Prostate gland (tissue), 2 donors: Measurements from ENCODE around the gene YTHDF1. TPM values are rescaled to one million over a fixed set of nuclear protein-coding genes. Genes with fewer than 3 reads are reported as not detected.
A peak's percentile ranks its signal among the peaks of the same experiment; 100 is the strongest.

ENCODE experiments used
- DNase-seq: peaks from one replicate; pipeline ENCODE4 v3.0.0-alpha.2; 2019; ENCODE audit warnings: low spot score
- H3K27ac ChIP-seq, 2 donors: fragments of 200-600 bp; sonication (generic); 2 replicates each; pipeline ENCODE4 v1.5.1; 2017 to 2019
- H3K27me3 ChIP-seq: fragments of 200-600 bp; sonication (generic); replicated peaks from 2 replicates; pipeline ENCODE4 v1.5.1; 2019; ENCODE audit not compliant: insufficient read depth
- H3K36me3 ChIP-seq, 2 donors: fragments of 200-600 bp; sonication (generic); 1 replicate in 1 of 2; 2 replicates in 1 of 2; pipeline versions ENCODE4 v1.5.1 to v1.8.1; 2017 to 2019
- H3K4me1 ChIP-seq: fragments of 200-600 bp; sonication (generic); replicated peaks from 2 replicates; pipeline ENCODE4 v1.5.1; 2019
- H3K4me3 ChIP-seq, 2 donors: fragments of 200-600 bp; sonication (generic); 2 replicates each; pipeline ENCODE4 v1.5.1; 2017 to 2019
- H3K9me3 ChIP-seq: fragments of 200-600 bp; sonication (generic); 2 replicates; pipeline ENCODE4 v1.5.1; 2017
- POLR2A ChIP-seq: fragments of 450-650 bp; IDR thresholded peaks from one replicate; pipeline ENCODE4 v1.6.1; 2016; ENCODE audit warnings: antibody characterized with exemption, mild to moderate bottlenecking
- POLR2AphosphoS5 ChIP-seq: sonication (generic); formaldehyde crosslinking; IDR thresholded peaks from one replicate; pipeline ENCODE4 v1.6.1; 2017; ENCODE audit warnings: antibody characterized with exemption
- WGBS: methylation state at CpG from one replicate; pipeline ENCODE4 v1.1.5; 2018; 5-methylcytosine and 5-hydroxymethylcytosine counted together
- intact Hi-C: fragments of 100-400 bp; cut with DNase I; formaldehyde crosslinking; loops from one replicate; pipeline ENCODE4 v1.14.2; 2022
- total RNA-seq, 2 donors: library from RNA; depleted of rRNA; stranded (reverse); fragments of >200 nt; gene quantifications; one replicate each; pipeline ENCODE4 v1.1.0, GENCODE V29; 2016
- TF ChIP-seq, protein P1 (sequence below), 4 experiments: fragments of 200-600 bp in 2 of 4; fragments of 450-650 bp in 2 of 4; sonication (generic) in 2 of 4; IDR thresholded peaks; 1 replicate in 3 of 4; 2 replicates in 1 of 4; pipeline ENCODE4 v1.5.1; 2016 to 2019; ENCODE audit warnings: antibody characterized with exemption in 4 of 4, mild to moderate bottlenecking in 2 of 4, moderate library complexity in 2 of 4

The YTHDF1 gene
- total RNA-seq, 2 donors from 2014 or later: 28.8 to 46.0 TPM

DNA sequence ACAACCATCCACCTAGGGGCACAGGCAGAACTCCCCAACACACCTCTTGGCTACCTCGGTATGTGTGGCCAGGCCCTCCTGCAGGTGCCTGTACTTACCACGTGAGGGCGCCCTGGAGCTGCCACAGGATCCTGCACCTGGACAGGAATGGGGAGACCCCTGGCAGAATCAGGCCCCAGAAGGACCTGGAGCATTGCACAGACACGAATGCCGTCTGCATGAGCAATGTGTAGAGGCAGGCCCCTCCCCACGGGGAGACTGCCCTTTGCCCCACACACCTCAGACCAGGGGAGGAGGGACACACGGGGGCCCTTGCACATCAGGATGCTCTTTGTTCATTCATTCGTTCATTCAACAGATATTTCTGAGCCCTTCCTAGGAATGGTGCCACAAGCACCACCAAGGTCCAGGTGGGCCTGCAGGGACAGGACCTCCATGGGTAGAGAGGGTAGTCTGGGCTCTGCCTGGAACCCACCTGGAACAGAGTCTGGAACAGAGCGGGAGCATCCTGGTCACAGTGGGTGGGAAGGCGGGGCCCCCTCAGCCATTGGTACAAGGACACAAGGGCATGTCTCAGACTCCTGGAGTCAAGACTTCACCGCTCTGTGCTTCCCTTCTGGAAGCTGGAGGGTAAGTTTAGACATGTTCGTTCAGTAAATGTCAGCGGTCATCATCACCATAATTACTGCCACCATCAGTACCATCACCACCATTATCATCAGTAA, 32.3 kb downstream of the YTHDF1 start:
- 55% methylated on average over 13 of the region's 13 CpGs for WGBS
- no peak for TF ChIP-seq POLR2AphosphoS5
- TF ChIP-seq, protein P1, sequence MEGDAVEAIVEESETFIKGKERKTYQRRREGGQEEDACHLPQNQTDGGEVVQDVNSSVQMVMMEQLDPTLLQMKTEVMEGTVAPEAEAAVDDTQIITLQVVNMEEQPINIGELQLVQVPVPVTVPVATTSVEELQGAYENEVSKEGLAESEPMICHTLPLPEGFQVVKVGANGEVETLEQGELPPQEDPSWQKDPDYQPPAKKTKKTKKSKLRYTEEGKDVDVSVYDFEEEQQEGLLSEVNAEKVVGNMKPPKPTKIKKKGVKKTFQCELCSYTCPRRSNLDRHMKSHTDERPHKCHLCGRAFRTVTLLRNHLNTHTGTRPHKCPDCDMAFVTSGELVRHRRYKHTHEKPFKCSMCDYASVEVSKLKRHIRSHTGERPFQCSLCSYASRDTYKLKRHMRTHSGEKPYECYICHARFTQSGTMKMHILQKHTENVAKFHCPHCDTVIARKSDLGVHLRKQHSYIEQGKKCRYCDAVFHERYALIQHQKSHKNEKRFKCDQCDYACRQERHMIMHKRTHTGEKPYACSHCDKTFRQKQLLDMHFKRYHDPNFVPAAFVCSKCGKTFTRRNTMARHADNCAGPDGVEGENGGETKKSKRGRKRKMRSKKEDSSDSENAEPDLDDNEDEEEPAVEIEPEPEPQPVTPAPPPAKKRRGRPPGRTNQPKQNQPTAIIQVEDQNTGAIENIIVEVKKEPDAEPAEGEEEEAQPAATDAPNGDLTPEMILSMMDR (IDR thresholded peaks at IDR 0.05): peak; percentile 63 to 83 (median 73)
- peak; percentile 23 for DNase-seq

DNA sequence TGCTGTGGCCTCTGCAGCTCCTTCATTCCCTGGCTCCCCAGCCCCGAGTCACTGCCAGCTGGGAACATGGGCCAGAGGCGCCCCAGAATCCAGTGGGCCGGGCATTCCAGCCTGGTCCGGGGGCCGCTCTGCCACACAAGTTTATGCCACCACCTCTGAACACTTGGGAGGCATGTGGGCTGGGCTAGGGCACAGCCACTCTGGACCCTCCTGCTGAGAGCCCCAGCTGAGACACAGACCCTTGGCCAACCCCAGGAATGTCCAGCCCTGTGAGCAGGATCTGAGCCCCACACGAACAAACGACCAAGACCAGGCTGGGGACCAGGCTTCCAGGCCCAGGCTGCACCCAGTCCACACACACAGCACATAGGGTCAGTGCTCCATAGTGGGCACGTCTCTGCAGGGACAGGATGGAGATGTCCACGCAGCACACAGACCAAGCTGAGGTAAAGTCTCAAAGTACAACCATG, 33.0 kb downstream of the YTHDF1 start:
- Histone ChIP-seq H3K27me3 (peaks cover 33% of the 10 kb centered on the region), H3K9me3 (no peaks in the 10 kb centered on the region), H3K4me3 (no peak overlapping the region), H3K27ac (no peak overlapping the region), H3K4me1 (peaks cover 6% of the 10 kb centered on the region), H3K36me3 (no peaks in the 10 kb centered on the region)
- intact Hi-C loops: loop anchor here (2.0 kb wide), 1 partner anchor 48 kb away; no protein-coding TSS in a partner anchor
- WGBS: 50% methylated on average over 5 of the region's 9 CpGs
- TF ChIP-seq, protein P1 (IDR thresholded peaks at IDR 0.05): no peak
- TF ChIP-seq POLR2A (no peak), POLR2AphosphoS5 (no peak)
- DNase-seq: no peak

More for the DNA sequence above, 32.3 kb downstream of the YTHDF1 start:
- H3K4me1 ChIP-seq: peaks cover 6% of the 10 kb centered on the region
- H3K27ac ChIP-seq: no peak overlapping the region
- peaks cover 28% of the 10 kb centered on the region for H3K27me3 ChIP-seq
- H3K36me3 ChIP-seq: no peaks in the 10 kb centered on the region
- H3K4me3 ChIP-seq: no peak overlapping the region
- H3K9me3 ChIP-seq: no peaks in the 10 kb centered on the region
- intact Hi-C loops: loop anchor here (2.0 kb wide), 1 partner anchor 47 kb away; no protein-coding TSS in a partner anchor

DNA sequence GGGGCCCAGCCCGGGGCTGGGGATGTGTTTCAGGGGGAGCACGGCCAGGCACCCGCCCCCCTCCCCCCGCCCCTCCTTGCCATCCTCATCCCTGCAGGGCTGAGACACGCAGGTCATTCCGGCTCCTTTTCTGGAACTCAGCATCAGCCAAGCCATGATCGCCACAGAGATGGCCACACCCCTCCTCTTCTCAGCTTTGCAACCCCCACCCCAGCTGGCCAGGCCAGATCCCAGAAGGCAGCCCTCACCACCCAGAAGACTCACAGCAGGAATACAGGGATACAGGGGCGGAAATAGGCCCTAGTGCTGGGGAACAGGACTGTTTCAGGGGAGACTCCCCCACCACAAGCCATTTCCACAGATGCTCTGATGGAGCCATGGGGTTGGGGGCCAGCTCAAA, 33.5 kb downstream of the YTHDF1 start:
- H3K36me3 ChIP-seq: no peaks in the 10 kb centered on the region
- H3K27me3 ChIP-seq: peaks cover 37% of the 10 kb centered on the region
- DNase-seq: no peak
- no peak overlapping the region for H3K4me3 ChIP-seq
- H3K4me1 ChIP-seq: peaks cover 8% of the 10 kb centered on the region
- 55% methylated on average over 8 of the region's 8 CpGs for WGBS
- no peak for TF ChIP-seq POLR2AphosphoS5
- TF ChIP-seq POLR2A: no peak
- TF ChIP-seq, protein P1 (IDR thresholded peaks at IDR 0.05): no peak
- no peak overlapping the region for H3K27ac ChIP-seq
- no peaks in the 10 kb centered on the region for H3K9me3 ChIP-seq
- intact Hi-C loops: loop anchor here (2.0 kb wide), 1 partner anchor 48 kb away; no protein-coding TSS in a partner anchor

DNA sequence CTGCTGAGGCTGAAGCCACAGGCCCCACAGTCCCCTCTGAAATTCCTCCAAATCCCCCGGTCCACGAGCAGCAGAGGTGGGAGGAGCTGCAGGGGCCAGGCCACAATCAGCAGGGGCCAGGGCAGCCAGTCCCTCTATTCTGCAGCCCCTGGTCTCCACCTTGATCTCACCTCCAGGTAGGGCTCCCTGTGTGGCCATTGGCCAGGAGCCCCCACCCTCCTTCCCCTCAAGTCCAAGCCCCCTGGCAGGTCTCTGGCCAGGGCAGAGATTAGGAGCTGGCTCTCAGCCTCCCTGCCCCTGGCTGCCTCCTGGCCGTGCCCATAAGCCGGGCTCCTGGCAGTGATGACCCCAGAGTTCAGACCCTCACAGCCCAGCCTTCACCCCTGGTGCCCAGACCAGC, 34.7 kb downstream of the YTHDF1 start:
- peaks cover 8% of the 10 kb centered on the region for H3K4me1 ChIP-seq
- no peak overlapping the region for H3K27ac ChIP-seq
- no peak for DNase-seq
- H3K9me3 ChIP-seq: no peaks in the 10 kb centered on the region
- H3K4me3 ChIP-seq: no peak overlapping the region
- intact Hi-C loops: no loop called here
- TF ChIP-seq POLR2A: no peak
- no peak for TF ChIP-seq POLR2AphosphoS5
- TF ChIP-seq, protein P1 (IDR thresholded peaks at IDR 0.05): no peak
- H3K36me3 ChIP-seq: no peaks in the 10 kb centered on the region
- WGBS: 64% methylated on average over 4 of the region's 4 CpGs
- peaks cover 49% of the 10 kb centered on the region for H3K27me3 ChIP-seq
